Keratinocyte (primary cell): ENCODE measurements around the gene CNN2. TPM values are rescaled to one million over a fixed set of nuclear protein-coding genes. Genes with fewer than 3 reads are reported as not detected.

Source experiments
- DNase-seq: peaks from one replicate; pipeline ENCODE4 v3.0.0-alpha.2; 2011; ENCODE audit warnings: low read depth, missing footprints, low spot score
- FAIRE-seq: peaks from 2 replicates; lab custom pipeline; 2011; peaks lifted over from hg19 to GRCh38; lab: Jason Lieb, UNC
- H2AFZ ChIP-seq: 2 replicates; pipeline ENCODE4 v1.6.0; 2012; ENCODE audit warnings: low read length, control low read depth, inconsistent platforms; ENCODE audit not compliant: control insufficient read depth
- H3K27ac ChIP-seq: 2 replicates; pipeline ENCODE4 v1.5.1; 2011; ENCODE audit warnings: low read length; ENCODE audit not compliant: control insufficient read depth, insufficient read depth
- H3K27me3 ChIP-seq: 3 replicates; pipeline ENCODE4 v1.6.0; 2011; ENCODE audit warnings: low read length; ENCODE audit not compliant: control insufficient read depth, insufficient read depth; ENCODE audit errors: extremely low read depth
- H3K36me3 ChIP-seq, 2 experiments: 2 replicates in 1 of 2; 3 replicates in 1 of 2; pipeline ENCODE4 v1.5.1; 2011; ENCODE audit warnings: low read length in 2 of 2, mild to moderate bottlenecking in 1 of 2; ENCODE audit not compliant: control insufficient read depth in 2 of 2, insufficient read depth in 2 of 2; ENCODE audit errors: extremely low read depth in 1 of 2
- H3K4me1 ChIP-seq: 3 replicates; pipeline ENCODE4 v1.5.1; 2011; ENCODE audit warnings: low read length; ENCODE audit not compliant: control insufficient read depth, insufficient read depth; ENCODE audit errors: extremely low read depth
- H3K4me2 ChIP-seq: 3 replicates; pipeline ENCODE4 v1.6.0; 2011; ENCODE audit warnings: low read depth, low read length; ENCODE audit not compliant: control insufficient read depth, insufficient read depth; ENCODE audit errors: extremely low read depth
- H3K4me3 ChIP-seq, 3 experiments: fragments of 200-600 bp in 1 of 3; sonication (generic) in 1 of 3; 2 replicates in 2 of 3; 3 replicates in 1 of 3; pipeline ENCODE4 v1.5.1; 2011 to 2016; ENCODE audit warnings: low read length in 3 of 3, mild to moderate bottlenecking in 3 of 3, control low read depth in 2 of 3, inconsistent platforms in 1 of 3, low read depth in 1 of 3, mixed read lengths in 1 of 3, mixed run types in 1 of 3, moderate library complexity in 1 of 3; ENCODE audit not compliant: control insufficient read depth in 2 of 3, insufficient read depth in 2 of 3; ENCODE audit errors: extremely low read depth in 1 of 3
- H3K79me2 ChIP-seq: 2 replicates; pipeline ENCODE4 v1.6.0; 2012; ENCODE audit warnings: low read length; ENCODE audit not compliant: control insufficient read depth, insufficient read depth
- H3K9ac ChIP-seq: 3 replicates; pipeline ENCODE4 v1.6.0; 2011; ENCODE audit warnings: low read length; ENCODE audit not compliant: control insufficient read depth, insufficient read depth; ENCODE audit errors: extremely low read depth
- H3K9me1 ChIP-seq: 3 replicates; pipeline ENCODE4 v1.6.0; 2011; ENCODE audit warnings: low read length; ENCODE audit not compliant: control insufficient read depth, insufficient read depth; ENCODE audit errors: extremely low read depth
- H3K9me3 ChIP-seq: 2 replicates; pipeline ENCODE4 v1.5.1; 2012; ENCODE audit warnings: low read depth, low read length; ENCODE audit not compliant: control insufficient read depth
- H4K20me1 ChIP-seq: 3 replicates; pipeline ENCODE4 v1.6.0; 2011; ENCODE audit warnings: low read length; ENCODE audit not compliant: control insufficient read depth, insufficient read depth; ENCODE audit errors: extremely low read depth
- EZH2 ChIP-seq: IDR thresholded peaks from one replicate; pipeline ENCODE4 v1.6.1; 2012; ENCODE audit warnings: inconsistent platforms, mild to moderate bottlenecking, low read length, moderate library complexity
- dilution Hi-C: fragments of 300-500 bp; cut with MboI; formaldehyde crosslinking; loops from one replicate; pipeline ENCODE4 v1.7.0; 2020; ENCODE audit warnings: low sequenced_read_pairs; ENCODE audit not compliant: extremely low pct_ligation_motif_present
- polyA plus RNA-seq, 5 experiments: library from polyadenylated mRNA; depleted of rRNA in 3 of 5; stranded (reverse) in 3 of 5; stranded (forward) in 1 of 5; unstranded in 1 of 5; fragments of >200 nt; gene quantifications; 1 replicate in 1 of 5; 2 replicates in 3 of 5; 3 replicates in 1 of 5; pipeline versions ENCODE4 v1.2.1 to v1.2.3, GENCODE V29; 2011 to 2012; ENCODE audit warnings: missing spikeins in 2 of 5, low read depth in 1 of 5, low replicate concordance in 1 of 5
- TF ChIP-seq, protein P1 (sequence below), 3 experiments: IDR thresholded peaks in 1 of 3; conservative IDR thresholded peaks in 1 of 3; optimal IDR thresholded peaks in 1 of 3; 2 replicates in 2 of 3; 3 replicates in 1 of 3; pipeline versions ENCODE3 to v1.5.1; 2011; ENCODE audit warnings: low read length in 3 of 3, mild to moderate bottlenecking in 3 of 3, moderate library complexity in 2 of 3, control low read depth in 1 of 3, inconsistent platforms in 1 of 3; ENCODE audit not compliant: insufficient read depth in 2 of 3; ENCODE audit errors: extremely low read depth in 1 of 3

Gene CNN2
- polyA plus RNA-seq, 1 donor (not counting 4 experiments of a cell fraction or from before 2014, with no cell fraction given): 136 TPM

DNA sequence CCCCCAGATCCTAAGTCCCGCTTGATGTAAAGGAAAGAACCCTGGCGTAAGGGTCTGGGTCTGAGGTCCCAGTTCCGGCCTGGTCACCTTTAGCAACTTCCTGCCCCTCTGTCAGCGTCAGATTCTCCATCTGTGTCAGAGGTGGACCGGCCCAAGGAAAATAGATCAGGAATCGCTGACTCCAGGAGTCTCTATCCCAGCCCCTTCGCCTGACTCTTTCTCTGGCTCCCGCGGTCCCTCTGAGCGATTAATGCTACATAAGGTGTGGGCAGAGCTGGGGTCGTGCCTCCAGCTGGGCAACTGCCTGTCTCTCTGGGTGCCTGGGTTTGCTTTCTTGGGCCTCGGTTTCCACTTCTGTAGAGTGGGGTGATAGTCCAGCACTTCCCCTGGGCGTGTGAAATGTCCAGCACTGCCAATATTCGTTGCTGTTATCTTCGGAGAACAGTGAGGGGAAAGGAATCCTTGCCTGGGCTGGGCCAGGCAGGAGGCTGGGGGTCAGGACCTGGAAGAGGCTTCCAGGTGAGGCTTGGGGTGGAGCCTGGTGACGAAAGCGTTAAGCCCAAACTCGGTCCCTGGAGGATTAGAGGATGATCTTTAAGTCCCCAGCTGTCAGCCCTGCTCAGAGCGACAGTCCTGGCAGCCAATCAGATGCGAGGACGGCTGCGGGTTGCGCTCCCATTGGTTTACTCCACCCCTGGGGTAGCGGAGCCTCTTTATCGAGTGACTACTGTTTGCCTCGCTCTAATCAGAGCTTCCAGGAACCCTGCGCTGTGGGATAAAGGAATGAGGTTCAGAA, 14.3 kb downstream of the CNN2 start:
- no peaks in the 10 kb centered on the region for H3K9me1 ChIP-seq
- DNase-seq (peak; percentile 92), FAIRE-seq (peak; percentile 95)
- peaks cover 29% of the 10 kb centered on the region for H3K4me1 ChIP-seq
- peak overlapping the region; percentile 96 for H3K4me2 ChIP-seq
- peak overlapping the region; percentile 74 for H3K9ac ChIP-seq
- H3K79me2 ChIP-seq: peaks cover 6% of the 10 kb centered on the region
- no peaks in the 10 kb centered on the region for H3K27me3 ChIP-seq
- peaks cover 20 to 25% of the 10 kb centered on the region in 2 experiments for H3K36me3 ChIP-seq
- H4K20me1 ChIP-seq: peaks cover 9% of the 10 kb centered on the region
- H2AFZ ChIP-seq: no peak overlapping the region
- no peaks in the 10 kb centered on the region for H3K9me3 ChIP-seq
- H3K4me3 ChIP-seq: peak overlapping the region; percentile 75 to 92 (median 80)
- dilution Hi-C loops: no loop called here
- no peak for TF ChIP-seq EZH2
- H3K27ac ChIP-seq: peak overlapping the region; percentile 62

DNA sequence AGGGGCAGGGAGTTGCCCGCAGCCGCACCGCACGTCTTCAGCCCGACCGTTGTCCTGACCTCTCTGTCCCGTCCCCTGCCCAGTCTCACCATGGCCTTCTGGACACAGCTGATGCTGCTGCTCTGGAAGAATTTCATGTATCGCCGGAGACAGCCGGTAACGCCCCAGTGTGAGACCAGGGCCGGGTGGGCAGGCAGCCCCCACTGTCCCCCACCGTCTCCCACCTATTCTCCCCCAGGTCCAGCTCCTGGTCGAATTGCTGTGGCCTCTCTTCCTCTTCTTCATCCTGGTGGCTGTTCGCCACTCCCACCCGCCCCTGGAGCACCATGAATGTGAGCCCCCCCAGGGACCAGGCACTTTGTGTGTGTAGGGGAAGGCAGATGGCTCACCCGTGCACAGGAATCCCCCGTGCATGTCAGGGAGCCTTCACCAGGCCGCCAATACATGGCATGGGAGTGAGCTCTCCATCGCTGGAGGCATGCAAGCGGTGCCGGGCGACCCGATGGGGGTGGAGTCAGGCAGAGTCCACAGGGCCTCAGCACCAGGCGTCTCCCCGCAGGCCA, 14.9 kb downstream of the CNN2 start:
- H3K36me3 ChIP-seq: peaks cover 15 to 19% of the 10 kb centered on the region in 2 experiments
- peak overlapping the region; percentile 36 to 80 (median 75) for H3K4me3 ChIP-seq
- no peak for DNase-seq
- H4K20me1 ChIP-seq: peaks cover 4% of the 10 kb centered on the region
- H3K27ac ChIP-seq: no peak overlapping the region
- no peaks in the 10 kb centered on the region for H3K9me3 ChIP-seq
- no peak for FAIRE-seq
- H2AFZ ChIP-seq: no peak overlapping the region
- peak overlapping the region; percentile 96 for H3K4me2 ChIP-seq
- peaks cover 29% of the 10 kb centered on the region for H3K4me1 ChIP-seq
- H3K9me1 ChIP-seq: no peaks in the 10 kb centered on the region
- no peak for TF ChIP-seq EZH2
- TF ChIP-seq, protein P1, sequence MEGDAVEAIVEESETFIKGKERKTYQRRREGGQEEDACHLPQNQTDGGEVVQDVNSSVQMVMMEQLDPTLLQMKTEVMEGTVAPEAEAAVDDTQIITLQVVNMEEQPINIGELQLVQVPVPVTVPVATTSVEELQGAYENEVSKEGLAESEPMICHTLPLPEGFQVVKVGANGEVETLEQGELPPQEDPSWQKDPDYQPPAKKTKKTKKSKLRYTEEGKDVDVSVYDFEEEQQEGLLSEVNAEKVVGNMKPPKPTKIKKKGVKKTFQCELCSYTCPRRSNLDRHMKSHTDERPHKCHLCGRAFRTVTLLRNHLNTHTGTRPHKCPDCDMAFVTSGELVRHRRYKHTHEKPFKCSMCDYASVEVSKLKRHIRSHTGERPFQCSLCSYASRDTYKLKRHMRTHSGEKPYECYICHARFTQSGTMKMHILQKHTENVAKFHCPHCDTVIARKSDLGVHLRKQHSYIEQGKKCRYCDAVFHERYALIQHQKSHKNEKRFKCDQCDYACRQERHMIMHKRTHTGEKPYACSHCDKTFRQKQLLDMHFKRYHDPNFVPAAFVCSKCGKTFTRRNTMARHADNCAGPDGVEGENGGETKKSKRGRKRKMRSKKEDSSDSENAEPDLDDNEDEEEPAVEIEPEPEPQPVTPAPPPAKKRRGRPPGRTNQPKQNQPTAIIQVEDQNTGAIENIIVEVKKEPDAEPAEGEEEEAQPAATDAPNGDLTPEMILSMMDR (optimal IDR thresholded peaks at IDR 0.05 in 1 of 3, IDR thresholded peaks at IDR 0.05 in 1 of 3, conservative IDR thresholded peaks at IDR 0.05 in 1 of 3; ENCODE audit: extremely low read depth in 1 of 3, insufficient read depth in 2 of 3, low read length in 3 of 3): no peak
- H3K9ac ChIP-seq: peak overlapping the region; percentile 24
- H3K27me3 ChIP-seq: no peaks in the 10 kb centered on the region
- peaks cover 2% of the 10 kb centered on the region for H3K79me2 ChIP-seq
- dilution Hi-C loops: no loop called here
